NCI-H2081 (cell line): ENCODE results near the gene OR6N1.

Experiments
- DNase-seq, 2 experiments: peaks; one replicate each; lab custom pipeline; 2025; lab: John Stamatoyannopoulos, UW

The OR6N1 gene

DNA sequence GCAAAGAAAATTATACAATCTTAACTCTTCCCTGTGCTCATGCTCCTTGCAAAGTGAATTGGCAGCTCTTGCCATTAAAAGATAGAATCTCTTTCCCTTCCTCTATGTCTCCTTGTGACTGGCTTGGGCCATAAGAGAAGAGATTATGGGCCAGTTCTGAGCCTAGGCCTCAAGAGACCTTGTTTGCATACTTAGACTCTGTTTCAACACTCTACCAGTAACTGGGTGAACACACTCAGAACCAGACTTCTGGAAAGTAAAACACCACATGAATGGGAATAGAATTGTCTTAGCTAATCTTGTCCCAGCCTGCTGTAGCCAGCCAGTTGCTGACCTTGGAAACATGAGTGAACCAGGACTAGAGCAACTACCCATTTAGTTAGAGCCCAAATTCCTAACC lies 36.1 kb downstream of the OR6N1 start:
- DNase-seq: no peak

DNA sequence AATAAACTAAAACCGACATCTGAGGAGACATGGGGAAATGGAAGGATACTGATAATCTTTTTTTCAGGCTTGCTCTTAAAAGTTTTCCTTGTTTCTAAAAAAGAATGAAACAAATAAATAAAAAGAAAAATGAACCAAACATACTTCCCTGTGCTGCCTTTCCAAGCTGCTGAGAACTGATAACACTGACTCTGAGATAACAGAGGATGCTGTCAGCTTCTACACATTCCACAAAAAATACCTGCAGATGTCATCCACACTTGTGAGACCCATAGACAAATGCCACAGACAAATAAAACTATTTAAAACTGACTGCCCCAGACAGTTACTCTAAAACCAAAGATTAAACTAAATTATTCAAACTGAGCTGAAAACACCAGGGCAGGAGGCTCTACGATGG lies 39.5 kb downstream of the OR6N1 start:
- no peak for DNase-seq

DNA sequence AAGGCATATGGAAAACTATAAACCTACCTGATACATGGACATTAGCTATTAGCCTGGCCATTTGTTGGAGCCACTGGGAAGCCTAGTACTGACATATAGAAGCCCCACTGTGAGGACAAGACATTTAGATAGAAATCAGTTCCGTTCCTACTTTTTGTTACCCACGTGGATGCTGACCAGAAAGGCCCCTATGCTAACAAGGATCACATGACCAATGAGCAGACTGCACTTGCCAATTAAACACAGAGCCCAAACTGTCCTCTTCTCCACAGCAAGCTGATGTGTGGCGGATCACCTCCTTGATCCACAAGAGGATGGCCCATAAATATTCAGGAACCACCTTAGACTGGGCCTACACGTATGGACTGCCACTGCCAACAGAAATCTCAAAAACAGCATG lies 40.3 kb downstream of the OR6N1 start:
- no peak for DNase-seq

DNA sequence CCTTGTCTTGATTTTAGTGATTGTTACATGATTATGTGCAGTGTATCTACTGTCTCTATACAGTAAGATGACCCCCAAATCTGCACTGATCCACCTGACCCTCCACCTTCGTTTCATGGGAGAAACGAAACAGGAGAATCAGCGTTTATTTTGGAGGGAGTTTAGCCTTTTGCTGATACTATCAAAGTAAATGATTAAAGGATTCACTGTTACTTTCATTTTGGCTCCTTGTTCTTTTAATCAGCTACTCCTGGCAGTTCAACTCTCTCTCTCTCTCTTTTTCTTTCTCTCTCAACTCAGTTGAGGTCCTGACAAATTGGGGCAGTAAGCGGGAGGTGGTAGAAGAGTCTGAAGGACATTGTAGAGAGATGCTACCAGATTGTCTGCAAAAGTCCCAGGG lies 41.5 kb downstream of the OR6N1 start:
- DNase-seq: no peak

DNA sequence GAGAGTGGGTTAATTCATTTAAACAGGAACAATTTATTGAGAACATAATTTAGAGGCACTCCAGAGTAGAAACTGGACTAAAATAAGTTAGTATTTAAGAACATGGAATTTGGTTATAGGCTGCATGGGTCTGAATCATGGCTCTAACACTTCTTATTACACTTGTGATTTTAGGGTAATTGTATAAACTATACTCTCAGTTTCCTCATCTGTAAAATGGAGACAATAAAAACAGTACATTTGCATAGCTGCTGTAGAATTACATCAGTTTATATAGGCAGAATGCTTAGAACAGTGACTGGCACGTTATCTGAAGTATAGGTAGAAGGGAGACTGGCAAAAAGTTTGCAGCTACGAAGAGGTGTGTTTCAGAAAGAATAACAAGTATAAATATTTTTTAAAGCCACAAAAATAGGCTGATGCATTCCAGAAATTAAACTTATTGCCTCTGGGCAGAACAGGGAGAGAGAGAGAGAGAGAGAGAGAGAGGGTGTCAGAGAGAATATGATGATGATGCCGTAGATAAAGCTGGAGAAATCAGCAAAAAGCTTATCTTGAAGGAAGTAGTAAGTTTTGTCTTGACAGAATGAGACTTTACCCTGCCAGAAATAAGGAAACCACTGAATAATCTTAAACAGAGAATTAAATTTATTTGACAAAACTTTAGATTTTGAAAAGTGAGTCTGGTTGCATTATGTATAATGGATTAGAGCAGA lies 43.3 kb downstream of the OR6N1 start:
- DNase-seq: no peak

DNA sequence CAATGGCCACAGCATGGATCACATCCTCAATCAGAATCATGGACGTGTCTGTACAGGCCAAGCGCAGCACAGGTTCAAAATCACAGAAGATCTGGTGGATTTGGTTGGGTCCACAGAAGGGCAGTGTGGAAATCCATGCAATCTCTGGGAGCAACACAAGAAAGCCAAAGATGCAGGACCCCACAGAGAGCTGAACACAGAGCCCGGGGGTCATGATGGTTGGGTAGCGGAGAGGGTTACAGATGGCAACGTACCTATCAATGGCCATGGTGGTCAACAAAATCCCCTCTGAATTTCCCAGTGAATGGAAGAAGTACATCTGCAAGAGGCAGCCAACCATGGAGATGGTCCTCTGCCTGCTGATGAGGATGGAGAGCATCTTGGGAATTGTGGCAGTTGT lies 47.6 kb downstream of the OR6N1 start:
- DNase-seq: no peak

DNA sequence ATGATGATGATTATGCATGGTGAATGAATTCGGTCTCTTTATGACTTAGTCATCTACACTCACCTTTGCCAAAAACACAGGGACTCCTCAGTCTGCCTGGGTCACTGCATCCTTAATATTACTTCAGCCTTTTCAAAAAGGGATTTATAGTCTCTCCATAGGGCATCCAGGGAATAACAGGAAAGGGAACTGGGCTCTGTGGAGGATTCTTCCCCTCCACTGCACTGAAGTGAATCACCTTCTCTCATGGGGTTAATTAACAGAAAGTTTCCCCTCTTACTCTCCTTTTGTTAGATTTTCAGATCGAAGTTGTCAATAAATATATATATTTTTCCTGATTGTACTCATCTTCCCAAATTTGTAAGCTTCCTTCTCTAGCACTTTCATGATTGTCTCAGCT lies 51.4 kb downstream of the OR6N1 start, which contains the start of gene OR6K3:
OR6K3 (minus strand) TSS at position 101 of the 400 bp plus-strand sequence. CDS start 2,605 bp downstream, outside the sequence.
- no peak for DNase-seq

DNA sequence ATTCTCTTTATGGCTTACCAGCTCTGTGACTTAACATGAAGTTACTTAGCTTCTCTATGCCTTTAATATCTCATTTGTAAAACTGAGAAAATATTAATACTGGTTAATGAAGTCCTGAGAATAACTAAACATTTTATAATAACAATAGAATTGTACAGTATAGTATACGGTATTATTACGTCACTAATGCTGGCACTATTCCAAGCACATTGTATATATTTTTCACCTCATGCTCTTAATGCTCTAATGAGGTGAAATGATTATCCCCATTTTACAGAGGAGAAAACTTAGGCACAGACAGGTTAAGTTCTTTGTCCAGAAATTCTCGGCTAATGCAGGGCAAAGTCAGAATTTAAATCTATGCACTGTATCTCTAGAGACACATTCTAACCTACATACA lies 52.3 kb downstream of the OR6N1 start:
- no peak for DNase-seq

DNA sequence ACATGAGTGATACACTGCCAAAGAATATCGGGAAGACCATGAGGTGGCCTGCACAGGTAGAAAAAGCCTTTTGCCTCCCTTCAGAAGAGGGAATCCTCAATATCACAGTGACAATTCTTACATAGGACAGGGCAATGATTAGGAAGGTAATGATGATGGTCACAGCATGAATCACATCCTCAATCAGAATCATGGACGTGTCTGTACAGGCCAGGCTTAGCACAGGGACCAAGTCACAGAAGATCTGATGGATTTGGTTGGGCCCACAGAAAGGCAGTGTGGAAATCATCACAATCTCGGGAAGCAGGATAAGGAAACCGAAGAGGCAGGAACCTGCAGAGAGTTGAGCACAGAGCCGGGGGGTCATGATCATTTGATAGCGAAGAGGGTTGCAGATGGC lies 54.7 kb downstream of the OR6N1 start:
- DNase-seq: no peak

DNA sequence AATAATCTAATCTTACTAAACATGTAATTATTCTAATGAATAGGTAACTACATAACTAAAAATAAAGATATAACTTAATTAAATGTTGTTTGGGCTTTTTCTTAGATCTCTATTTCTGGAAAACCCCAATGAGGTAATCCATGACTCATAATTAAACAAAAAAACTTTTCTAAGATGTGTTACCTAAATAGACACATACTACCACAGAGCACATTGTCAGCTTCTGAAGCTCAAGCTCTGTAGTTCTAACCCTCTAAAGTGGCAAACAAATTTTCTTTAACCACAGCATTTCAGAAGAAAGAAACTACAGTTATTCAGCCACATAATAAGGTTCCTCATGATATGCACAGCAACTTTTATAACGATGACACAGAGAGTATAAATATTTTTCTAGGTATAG lies 55.7 kb downstream of the OR6N1 start:
- DNase-seq: no peak

DNA sequence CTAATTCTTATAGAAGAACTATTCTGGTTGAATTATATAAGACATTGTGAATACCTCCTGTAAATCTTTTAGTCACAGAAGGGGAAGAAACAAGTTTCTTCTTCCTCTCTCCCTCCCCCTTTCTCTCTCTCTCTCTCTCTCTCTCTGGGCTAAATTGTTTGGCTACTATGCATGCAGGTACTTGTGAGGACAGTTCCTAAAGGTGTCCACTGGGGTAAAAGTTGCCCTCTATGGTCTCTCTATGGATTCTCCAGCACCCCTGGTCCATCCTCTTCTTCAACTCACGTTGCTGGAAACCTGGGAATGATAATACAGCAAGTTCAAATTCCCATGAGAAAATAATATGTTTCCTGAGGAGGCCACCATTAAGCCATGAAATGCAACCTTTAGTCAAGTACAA lies 57.2 kb downstream of the OR6N1 start:
- DNase-seq: no peak
